ENCODE measurements around the gene ROCK2. TPM values are rescaled to one million over a fixed set of nuclear protein-coding genes. Genes with fewer than 3 reads are reported as not detected.

ROCK2 gene
- total RNA-seq, 1 donor from 2014 or later, result 45.1 TPM

DNA sequence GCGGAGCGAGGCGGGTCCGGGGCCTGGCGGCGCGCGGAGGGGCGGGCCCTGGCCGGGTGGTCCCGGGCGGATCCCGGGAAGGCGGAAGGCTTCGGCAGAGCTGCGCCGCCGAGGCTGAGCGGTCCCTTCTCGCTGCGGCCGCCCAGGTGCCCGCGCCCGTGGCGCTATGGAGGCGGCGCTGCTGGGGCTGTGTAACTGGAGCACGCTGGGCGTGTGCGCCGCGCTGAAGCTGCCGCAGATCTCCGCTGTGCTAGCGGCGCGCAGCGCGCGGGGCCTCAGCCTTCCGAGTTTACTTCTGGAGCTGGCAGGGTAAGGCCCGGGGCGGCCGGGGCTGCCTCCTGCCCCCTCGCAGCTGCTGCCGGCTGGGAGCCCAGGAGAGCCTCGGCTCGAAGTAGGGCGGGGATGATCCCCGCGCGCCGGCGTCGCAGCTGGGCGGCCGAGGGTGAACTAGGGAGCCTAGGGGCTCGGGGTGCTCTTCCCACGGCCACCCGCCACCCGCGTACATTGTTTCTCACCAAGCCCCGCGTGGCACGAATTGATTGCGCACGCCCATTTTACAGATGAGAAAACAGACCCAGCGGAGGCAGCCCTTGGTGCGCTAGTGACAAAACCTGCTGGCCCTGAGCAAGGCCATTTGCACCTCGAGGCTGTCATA, 188.9 kb downstream of the ROCK2 start, which contains the start of gene SLC66A3:
Gene SLC66A3, plus strand, starts transcription at position 87 of the 655 bp plus-strand sequence. Its CDS starts 80 bp downstream, at position 167.
- Histone ChIP-seq H3K9me3 (ENCODE audit: insufficient read depth, low read depth, low read length) (no peaks in the 10 kb centered on the region), H2AFZ (ENCODE audit: low read depth, low read length) (peak within 1 kb of the TSS; percentile 95), H3K36me3 (ENCODE audit: insufficient read depth, low read length) (no peaks in the 10 kb centered on the region), H3K27me3 (ENCODE audit: insufficient read depth, low read length) (no peaks in the 10 kb centered on the region), H3K4me2 (ENCODE audit: low read length) (peak within 1 kb of the TSS; percentile 94), H4K20me1 (ENCODE audit: insufficient read depth, low read length) (no peaks in the 10 kb centered on the region), H3K79me2 (ENCODE audit: insufficient read depth, low read length) (no peaks in the 10 kb centered on the region), H3K27ac (ENCODE audit: low read depth, low read length) (peak within 1 kb of the TSS; percentile 69), H3K4me1 (ENCODE audit: insufficient read depth, low read length) (peaks cover 12% of the 10 kb centered on the region), H3K4me3 (ENCODE audit: insufficient read depth, low read depth, low read length) (peak within 1 kb of the TSS; percentile 76), H3K9ac (ENCODE audit: low read length) (peak within 1 kb of the TSS; percentile 84)
- peaks cover 25% of the 10 kb centered on the region for H3K27me3 Mint-ChIP-seq (ENCODE audit: low read depth, unreplicated experiment)
- H3K36me3 Mint-ChIP-seq (ENCODE audit: low read depth, unreplicated experiment), result no peaks in the 10 kb centered on the region
- no peak for FAIRE-seq
- peak within 1 kb of the TSS; percentile 92 for H3K27ac Mint-ChIP-seq (ENCODE audit: unreplicated experiment)
- peak; percentile 75 for DNase-seq (ENCODE audit: low read depth)
- H3K4me3 Mint-ChIP-seq (ENCODE audit: unreplicated experiment), result peak within 1 kb of the TSS; percentile 84
- no peak for TF ChIP-seq EZH2 (IDR thresholded peaks at IDR 0.05; ENCODE audit: insufficient read depth, low read length)
- TF ChIP-seq, protein P1, sequence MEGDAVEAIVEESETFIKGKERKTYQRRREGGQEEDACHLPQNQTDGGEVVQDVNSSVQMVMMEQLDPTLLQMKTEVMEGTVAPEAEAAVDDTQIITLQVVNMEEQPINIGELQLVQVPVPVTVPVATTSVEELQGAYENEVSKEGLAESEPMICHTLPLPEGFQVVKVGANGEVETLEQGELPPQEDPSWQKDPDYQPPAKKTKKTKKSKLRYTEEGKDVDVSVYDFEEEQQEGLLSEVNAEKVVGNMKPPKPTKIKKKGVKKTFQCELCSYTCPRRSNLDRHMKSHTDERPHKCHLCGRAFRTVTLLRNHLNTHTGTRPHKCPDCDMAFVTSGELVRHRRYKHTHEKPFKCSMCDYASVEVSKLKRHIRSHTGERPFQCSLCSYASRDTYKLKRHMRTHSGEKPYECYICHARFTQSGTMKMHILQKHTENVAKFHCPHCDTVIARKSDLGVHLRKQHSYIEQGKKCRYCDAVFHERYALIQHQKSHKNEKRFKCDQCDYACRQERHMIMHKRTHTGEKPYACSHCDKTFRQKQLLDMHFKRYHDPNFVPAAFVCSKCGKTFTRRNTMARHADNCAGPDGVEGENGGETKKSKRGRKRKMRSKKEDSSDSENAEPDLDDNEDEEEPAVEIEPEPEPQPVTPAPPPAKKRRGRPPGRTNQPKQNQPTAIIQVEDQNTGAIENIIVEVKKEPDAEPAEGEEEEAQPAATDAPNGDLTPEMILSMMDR (IDR thresholded peaks at IDR 0.05; ENCODE audit: insufficient read depth, low read depth, low read length), result no peak
- peaks cover 5% of the 10 kb centered on the region for H3K4me1 Mint-ChIP-seq (ENCODE audit: low read depth, unreplicated experiment)
- no peaks in the 10 kb centered on the region for H3K9me3 Mint-ChIP-seq (ENCODE audit: unreplicated experiment)

DNA sequence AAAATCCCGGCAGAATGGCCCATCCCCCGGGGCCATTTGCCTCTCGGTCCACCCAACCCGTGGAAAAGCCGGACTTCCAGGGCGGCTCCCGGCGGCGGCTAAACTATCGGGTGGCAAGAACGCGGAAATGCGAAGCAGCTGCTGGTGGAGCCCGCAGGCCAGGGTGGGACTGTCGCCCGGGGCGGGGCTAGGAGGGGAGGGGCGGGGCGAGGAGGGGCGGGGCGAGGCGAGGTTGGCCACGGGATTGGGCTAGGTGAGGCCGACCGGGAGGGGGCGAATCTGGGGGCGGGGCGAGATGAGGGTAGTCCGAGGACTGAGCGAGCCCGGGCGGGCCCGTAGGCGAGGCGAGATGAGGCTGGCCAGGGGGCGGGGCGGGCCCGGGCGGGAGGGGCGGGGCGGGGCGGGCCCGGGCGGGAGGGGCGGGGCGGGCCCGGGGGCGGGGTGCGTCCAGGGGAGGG, 189.5 kb downstream of the ROCK2 start:
- H3K9me3 Mint-ChIP-seq (ENCODE audit: unreplicated experiment), result no peaks in the 10 kb centered on the region

More for the DNA sequence above, 189.5 kb downstream of the ROCK2 start:
- Histone ChIP-seq H3K36me3 (ENCODE audit: insufficient read depth, low read length) (no peaks in the 10 kb centered on the region), H3K9ac (ENCODE audit: low read length) (peak overlapping the region; percentile 77), H3K4me1 (ENCODE audit: insufficient read depth, low read length) (peaks cover 12% of the 10 kb centered on the region), H3K9me3 (ENCODE audit: insufficient read depth, low read depth, low read length) (no peaks in the 10 kb centered on the region), H3K27me3 (ENCODE audit: insufficient read depth, low read length) (no peaks in the 10 kb centered on the region), H4K20me1 (ENCODE audit: insufficient read depth, low read length) (no peaks in the 10 kb centered on the region), H2AFZ (ENCODE audit: low read depth, low read length) (peak overlapping the region; percentile 95), H3K27ac (ENCODE audit: low read depth, low read length) (peak overlapping the region; percentile 69), H3K4me2 (ENCODE audit: low read length) (peak overlapping the region; percentile 94), H3K79me2 (ENCODE audit: insufficient read depth, low read length) (no peaks in the 10 kb centered on the region), H3K4me3 (ENCODE audit: insufficient read depth, low read depth, low read length) (peak overlapping the region; percentile 58)
- Mint-ChIP-seq H3K27ac (ENCODE audit: unreplicated experiment) (peak overlapping the region; percentile 92), H3K36me3 (ENCODE audit: low read depth, unreplicated experiment) (no peaks in the 10 kb centered on the region), H3K4me1 (ENCODE audit: low read depth, unreplicated experiment) (peaks cover 5% of the 10 kb centered on the region), H3K4me3 (ENCODE audit: unreplicated experiment) (peak overlapping the region; percentile 74), H3K27me3 (ENCODE audit: low read depth, unreplicated experiment) (peaks cover 25% of the 10 kb centered on the region)
- DNase-seq (ENCODE audit: low read depth) (peak; percentile 81), FAIRE-seq (no peak)
- no peak for TF ChIP-seq EZH2 (IDR thresholded peaks at IDR 0.05; ENCODE audit: insufficient read depth, low read length)
- TF ChIP-seq, protein P1 (IDR thresholded peaks at IDR 0.05; ENCODE audit: insufficient read depth, low read depth, low read length), result no peak
